ENCODE data around the gene RSPH3.

DNA sequence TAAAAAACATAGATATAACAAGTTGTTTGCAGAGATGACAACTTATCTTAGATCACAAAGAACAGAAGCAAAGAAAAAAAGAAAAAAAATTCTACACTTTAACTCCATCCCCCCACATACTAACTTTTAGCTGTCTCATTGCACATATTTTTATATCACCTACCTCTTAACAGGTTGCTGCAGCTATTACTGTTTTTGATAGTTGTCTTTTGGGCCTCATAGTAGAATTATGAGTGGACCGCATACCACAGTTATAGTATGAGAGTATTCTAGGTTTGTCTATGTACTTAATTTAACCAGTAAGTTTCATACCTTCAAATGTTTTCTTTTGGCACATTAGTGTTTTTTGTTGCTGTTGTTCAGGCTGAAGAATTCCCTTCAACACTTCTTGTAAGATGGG, 12.3 kb downstream of the RSPH3 start:
- TF ChIP-seq, protein P1, sequence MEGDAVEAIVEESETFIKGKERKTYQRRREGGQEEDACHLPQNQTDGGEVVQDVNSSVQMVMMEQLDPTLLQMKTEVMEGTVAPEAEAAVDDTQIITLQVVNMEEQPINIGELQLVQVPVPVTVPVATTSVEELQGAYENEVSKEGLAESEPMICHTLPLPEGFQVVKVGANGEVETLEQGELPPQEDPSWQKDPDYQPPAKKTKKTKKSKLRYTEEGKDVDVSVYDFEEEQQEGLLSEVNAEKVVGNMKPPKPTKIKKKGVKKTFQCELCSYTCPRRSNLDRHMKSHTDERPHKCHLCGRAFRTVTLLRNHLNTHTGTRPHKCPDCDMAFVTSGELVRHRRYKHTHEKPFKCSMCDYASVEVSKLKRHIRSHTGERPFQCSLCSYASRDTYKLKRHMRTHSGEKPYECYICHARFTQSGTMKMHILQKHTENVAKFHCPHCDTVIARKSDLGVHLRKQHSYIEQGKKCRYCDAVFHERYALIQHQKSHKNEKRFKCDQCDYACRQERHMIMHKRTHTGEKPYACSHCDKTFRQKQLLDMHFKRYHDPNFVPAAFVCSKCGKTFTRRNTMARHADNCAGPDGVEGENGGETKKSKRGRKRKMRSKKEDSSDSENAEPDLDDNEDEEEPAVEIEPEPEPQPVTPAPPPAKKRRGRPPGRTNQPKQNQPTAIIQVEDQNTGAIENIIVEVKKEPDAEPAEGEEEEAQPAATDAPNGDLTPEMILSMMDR (IDR thresholded peaks at IDR 0.05), result no peak
- TF ChIP-seq POLR2A (IDR thresholded peaks at IDR 0.05), result no peak
- TF ChIP-seq POLR2AphosphoS5 (IDR thresholded peaks at IDR 0.05), result no peak
